ACC112 (cell line): ENCODE results near the gene INHBB.

ENCODE experiments used
- H2AFZ ChIP-seq: fragments of 200-600 bp; sonication (generic); one replicate; pipeline ENCODE4 v1.6.0; 2017; ENCODE audit warnings: antibody characterized with exemption, low read length; ENCODE audit not compliant: unreplicated experiment
- H3K27ac ChIP-seq: fragments of 200-600 bp; sonication (generic); 2 replicates; pipeline ENCODE4 v1.5.1; 2014; ENCODE audit warnings: low read depth, mild to moderate bottlenecking, antibody characterized with exemption, low read length, moderate library complexity
- H3K27me3 ChIP-seq: fragments of 200-600 bp; sonication (generic); 2 replicates; pipeline ENCODE4 v1.6.1; 2014; ENCODE audit warnings: mild to moderate bottlenecking, antibody characterized with exemption, low read length, moderate library complexity, mixed read lengths; ENCODE audit not compliant: insufficient read depth
- H3K36me3 ChIP-seq: fragments of 200-600 bp; sonication (generic); 2 replicates; pipeline ENCODE4 v1.6.1; 2016; ENCODE audit warnings: mild to moderate bottlenecking, antibody characterized with exemption, low read length, moderate library complexity, mixed read lengths; ENCODE audit not compliant: insufficient read depth
- H3K4me1 ChIP-seq: fragments of 200-600 bp; sonication (generic); one replicate; pipeline ENCODE4 v1.6.1; 2016; ENCODE audit warnings: low read length, mixed read lengths; ENCODE audit not compliant: insufficient read depth, unreplicated experiment, control insufficient read depth
- H3K4me3 ChIP-seq: fragments of 200-600 bp; sonication (generic); 2 replicates; pipeline ENCODE4 v1.5.1; 2014; ENCODE audit warnings: mild to moderate bottlenecking, low read depth, low read length
- H3K79me2 ChIP-seq: fragments of 200-600 bp; sonication (generic); one replicate; pipeline ENCODE4 v1.6.0; 2016; ENCODE audit warnings: low read length; ENCODE audit not compliant: control insufficient read depth, unreplicated experiment, insufficient read depth

Gene INHBB

GRCh38 chr2:120398051-120398995 is 52.4 kb downstream of the INHBB start:
- Histone ChIP-seq H3K27ac (no peak overlapping the region), H3K36me3 (no peaks in the 10 kb centered on the region), H3K4me1 (no peaks in the 10 kb centered on the region), H3K79me2 (no peaks in the 10 kb centered on the region), H2AFZ (no peak overlapping the region), H3K4me3 (no peak overlapping the region), H3K27me3 (peaks cover 24% of the 10 kb centered on the region)

DNA sequence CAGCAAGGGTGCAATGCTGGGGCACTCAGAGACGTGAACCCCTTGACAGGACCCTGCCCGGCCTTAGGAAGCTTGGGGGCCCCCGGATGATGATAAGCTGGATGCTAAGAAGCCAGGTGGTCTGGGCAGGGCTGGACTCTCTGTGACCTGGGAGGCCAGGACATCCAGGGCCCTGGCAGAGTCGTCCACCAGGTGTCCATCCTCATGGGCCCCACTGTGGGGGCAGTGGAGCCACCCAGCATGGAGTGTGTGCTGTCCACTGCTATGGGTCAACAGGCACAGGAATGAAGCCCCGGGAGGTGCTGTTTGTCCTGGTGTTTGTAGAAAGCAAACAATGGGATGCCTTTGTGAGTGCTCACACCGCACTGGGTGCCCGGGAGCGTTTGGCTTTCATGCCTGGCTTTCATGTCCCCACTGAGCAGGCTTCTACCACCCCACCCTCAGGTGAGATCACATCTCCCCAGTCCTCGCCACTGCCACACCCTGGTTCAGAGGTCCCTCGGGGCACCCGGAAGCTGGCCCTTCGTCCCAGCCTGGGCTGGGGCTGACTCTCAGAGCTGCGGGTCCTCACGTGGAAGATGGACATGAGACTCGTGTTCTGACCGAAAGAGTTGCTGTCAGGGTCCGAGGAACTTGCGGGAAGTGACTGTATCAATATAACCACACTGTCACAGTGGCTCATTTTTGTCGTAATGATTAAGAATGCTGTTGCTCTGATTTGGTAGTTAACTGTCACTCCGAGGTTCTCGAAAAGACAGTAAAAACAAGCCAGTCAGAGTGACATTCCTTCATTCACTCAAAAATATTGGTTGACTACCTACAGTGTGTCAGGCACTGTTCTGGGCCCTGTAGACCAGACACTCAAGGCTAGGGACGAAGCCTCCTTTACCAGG is 53.3 kb downstream of the INHBB start:
- Histone ChIP-seq H3K27ac (no peak overlapping the region), H3K79me2 (no peaks in the 10 kb centered on the region), H3K36me3 (no peaks in the 10 kb centered on the region), H3K4me1 (no peaks in the 10 kb centered on the region), H3K27me3 (peaks cover 24% of the 10 kb centered on the region), H2AFZ (no peak overlapping the region), H3K4me3 (no peak overlapping the region)

DNA sequence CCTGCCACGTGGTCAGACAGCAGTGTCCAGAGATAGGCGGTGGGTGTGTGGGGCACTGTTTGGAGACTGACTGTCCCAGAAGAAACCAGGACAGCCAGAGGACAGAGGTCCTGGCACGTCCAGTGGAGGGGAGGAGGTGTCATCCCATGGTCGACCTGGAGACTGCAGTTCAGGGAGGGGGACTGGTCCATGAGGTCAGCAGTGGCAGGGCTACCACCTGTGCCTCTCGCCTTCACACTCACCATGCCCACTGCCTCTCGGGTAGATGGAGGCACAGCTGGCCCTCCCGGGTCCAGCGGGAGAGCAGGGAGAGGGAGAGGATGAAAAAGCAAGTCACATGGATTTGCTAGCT is 53.9 kb downstream of the INHBB start:
- H3K27ac ChIP-seq, result no peak overlapping the region
- peaks cover 21% of the 10 kb centered on the region for H3K27me3 ChIP-seq
- H2AFZ ChIP-seq, result no peak overlapping the region
- H3K4me1 ChIP-seq, result no peaks in the 10 kb centered on the region
- H3K4me3 ChIP-seq, result no peak overlapping the region
- H3K36me3 ChIP-seq, result no peaks in the 10 kb centered on the region
- no peaks in the 10 kb centered on the region for H3K79me2 ChIP-seq

- H3K27ac ChIP-seq, result no peak overlapping the region
- H3K4me1 ChIP-seq, result no peaks in the 10 kb centered on the region
- no peak overlapping the region for H2AFZ ChIP-seq
- H3K27me3 ChIP-seq, result peaks cover 17% of the 10 kb centered on the region
- no peaks in the 10 kb centered on the region for H3K36me3 ChIP-seq
- no peak overlapping the region for H3K4me3 ChIP-seq
- H3K79me2 ChIP-seq, result no peaks in the 10 kb centered on the region
Observed at GRCh38 chr2:120400551-120400950, 54.6 kb downstream of the INHBB start.
